ENCODE data around the gene ANO7. TPM values are rescaled to one million over a fixed set of nuclear protein-coding genes. Genes with fewer than 3 reads are reported as not detected.

The ANO7 gene
- 0.25 and 0.40 TPM in 2 replicates for total RNA-seq

GRCh38 chr2:241188361-241189092 lies at the start of gene ANO7:
ANO7 (plus strand) TSS chr2:241188677; CDS start chr2:241190064, 1,387 bp downstream.

GRCh38 chr2:241148891-241149674 lies 39.4 kb upstream of the ANO7 start, which contains the start of gene PASK:
PASK (minus strand) TSS chr2:241149472; CDS start chr2:241143032, 6,440 bp downstream.

GRCh38 chr2:241149925-241150659 lies 38.4 kb upstream of the ANO7 start, which contains the start of gene PPP1R7:
PPP1R7 (plus strand) TSS chr2:241150467; CDS start chr2:241150496, 29 bp downstream.

Other genes with a start within 250 kb of the ANO7 start
- 37.2 and 59.5 TPM in 2 replicates for gene SNED1, start 190.1 kb upstream of the ANO7 start, total RNA-seq
- gene MTERF4, start 86.4 kb upstream of the ANO7 start, total RNA-seq, result 29.3 and 34.0 TPM in 2 replicates
- gene PASK, start 39.2 kb upstream of the ANO7 start, total RNA-seq, result 2.4 and 3.7 TPM in 2 replicates
- gene PPP1R7, start 38.2 kb upstream of the ANO7 start, total RNA-seq, result 76.7 and 104 TPM in 2 replicates
- gene HDLBP, start 127.0 kb downstream of the ANO7 start, total RNA-seq, result 1,359 and 1,448 TPM in 2 replicates
- gene SEPTIN2, start 127.2 kb downstream of the ANO7 start, total RNA-seq, result 551 and 552 TPM in 2 replicates
- 37.1 and 50.5 TPM in 2 replicates for gene FARP2, start 167.6 kb downstream of the ANO7 start, total RNA-seq